CD4-positive, alpha-beta T cell treated with Interleukin-4 for 1 hour (primary cell): ENCODE measurements around the gene APAF1.
"Not testable (repeated sequence)": the region's sequence is repeated elsewhere in the genome, so short reads cannot be mapped to it uniquely, and the experiment has no call there.

ENCODE experiments used
- DNase-seq, 2 donors: peaks; one replicate each; pipeline ENCODE4 v3.0.0-alpha.2; 2020 to 2022

The APAF1 gene

GRCh38 chr12:98733667-98734350, 88.7 kb downstream of the APAF1 start:
- no peak for DNase-seq

- DNase-seq = no peak
Measured at GRCh38 chr12:98735821-98736220, 90.7 kb downstream of the APAF1 start.

GRCh38 chr12:98736352-98737321, 91.5 kb downstream of the APAF1 start:
- no peak for DNase-seq

GRCh38 chr12:98737322-98737712, 92.2 kb downstream of the APAF1 start:
- no peak for DNase-seq

- no peak for DNase-seq
Measured at GRCh38 chr12:98738002-98738401, 92.9 kb downstream of the APAF1 start.

- DNase-seq = no peak
Measured at GRCh38 chr12:98738539-98738938, 93.4 kb downstream of the APAF1 start.

GRCh38 chr12:98740751-98741150, 95.7 kb downstream of the APAF1 start:
- no peak for DNase-seq

- DNase-seq = no peak
Measured at GRCh38 chr12:98741196-98741555, 96.1 kb downstream of the APAF1 start.

GRCh38 chr12:98741556-98742265, 96.6 kb downstream of the APAF1 start:
- DNase-seq = no peak

- DNase-seq = peak in 1 of 2 donors; percentile 35
Measured at GRCh38 chr12:98743362-98743953, 98.4 kb downstream of the APAF1 start.

GRCh38 chr12:98744680-98745079, 99.6 kb downstream of the APAF1 start:
- peak in 1 of 2 donors; percentile 29 for DNase-seq

- DNase-seq = peak in 1 of 2 donors; percentile 19
Measured at GRCh38 chr12:98745578-98746391, 100.7 kb downstream of the APAF1 start.

- DNase-seq = no peak
Measured at GRCh38 chr12:98748463-98748862, 103.4 kb downstream of the APAF1 start.

- DNase-seq = no peak
Measured at GRCh38 chr12:98750511-98750910, 105.4 kb downstream of the APAF1 start.

- no peak for DNase-seq
Measured at GRCh38 chr12:98751580-98752115, 106.6 kb downstream of the APAF1 start.

GRCh38 chr12:98752726-98753125, 107.6 kb downstream of the APAF1 start:
- DNase-seq = no peak

- no peak for DNase-seq
Measured at GRCh38 chr12:98754095-98754494, 109.0 kb downstream of the APAF1 start.

- DNase-seq = not testable (repeated sequence)
Measured at GRCh38 chr12:98755855-98756254, 110.8 kb downstream of the APAF1 start.

GRCh38 chr12:98757455-98757854, 112.4 kb downstream of the APAF1 start:
- no peak for DNase-seq

GRCh38 chr12:98758331-98758730, 113.2 kb downstream of the APAF1 start:
- DNase-seq = no peak

- no peak for DNase-seq
Measured at GRCh38 chr12:98763656-98764055, 118.6 kb downstream of the APAF1 start.

- DNase-seq = no peak
Measured at GRCh38 chr12:98767248-98767647, 122.2 kb downstream of the APAF1 start.
